GM10847 (cell line): ENCODE results near the gene PDS5B.

ENCODE experiments used
- POLR2A ChIP-seq: IDR thresholded peaks from 2 replicates; pipeline ENCODE4 v1.6.1; 2011; ENCODE audit not compliant: insufficient read length; ENCODE audit errors: extremely low read depth

Gene PDS5B, protein sequence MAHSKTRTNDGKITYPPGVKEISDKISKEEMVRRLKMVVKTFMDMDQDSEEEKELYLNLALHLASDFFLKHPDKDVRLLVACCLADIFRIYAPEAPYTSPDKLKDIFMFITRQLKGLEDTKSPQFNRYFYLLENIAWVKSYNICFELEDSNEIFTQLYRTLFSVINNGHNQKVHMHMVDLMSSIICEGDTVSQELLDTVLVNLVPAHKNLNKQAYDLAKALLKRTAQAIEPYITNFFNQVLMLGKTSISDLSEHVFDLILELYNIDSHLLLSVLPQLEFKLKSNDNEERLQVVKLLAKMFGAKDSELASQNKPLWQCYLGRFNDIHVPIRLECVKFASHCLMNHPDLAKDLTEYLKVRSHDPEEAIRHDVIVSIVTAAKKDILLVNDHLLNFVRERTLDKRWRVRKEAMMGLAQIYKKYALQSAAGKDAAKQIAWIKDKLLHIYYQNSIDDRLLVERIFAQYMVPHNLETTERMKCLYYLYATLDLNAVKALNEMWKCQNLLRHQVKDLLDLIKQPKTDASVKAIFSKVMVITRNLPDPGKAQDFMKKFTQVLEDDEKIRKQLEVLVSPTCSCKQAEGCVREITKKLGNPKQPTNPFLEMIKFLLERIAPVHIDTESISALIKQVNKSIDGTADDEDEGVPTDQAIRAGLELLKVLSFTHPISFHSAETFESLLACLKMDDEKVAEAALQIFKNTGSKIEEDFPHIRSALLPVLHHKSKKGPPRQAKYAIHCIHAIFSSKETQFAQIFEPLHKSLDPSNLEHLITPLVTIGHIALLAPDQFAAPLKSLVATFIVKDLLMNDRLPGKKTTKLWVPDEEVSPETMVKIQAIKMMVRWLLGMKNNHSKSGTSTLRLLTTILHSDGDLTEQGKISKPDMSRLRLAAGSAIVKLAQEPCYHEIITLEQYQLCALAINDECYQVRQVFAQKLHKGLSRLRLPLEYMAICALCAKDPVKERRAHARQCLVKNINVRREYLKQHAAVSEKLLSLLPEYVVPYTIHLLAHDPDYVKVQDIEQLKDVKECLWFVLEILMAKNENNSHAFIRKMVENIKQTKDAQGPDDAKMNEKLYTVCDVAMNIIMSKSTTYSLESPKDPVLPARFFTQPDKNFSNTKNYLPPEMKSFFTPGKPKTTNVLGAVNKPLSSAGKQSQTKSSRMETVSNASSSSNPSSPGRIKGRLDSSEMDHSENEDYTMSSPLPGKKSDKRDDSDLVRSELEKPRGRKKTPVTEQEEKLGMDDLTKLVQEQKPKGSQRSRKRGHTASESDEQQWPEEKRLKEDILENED (N-terminal part only)

GRCh38 chr13:32586080-32586900 is at the start of gene PDS5B:
Gene PDS5B, plus strand, starts transcription at chr13:32586452. Its CDS starts 62,321 bp downstream, at chr13:32648773.
- peak; percentile 71 for TF ChIP-seq POLR2A

DNA sequence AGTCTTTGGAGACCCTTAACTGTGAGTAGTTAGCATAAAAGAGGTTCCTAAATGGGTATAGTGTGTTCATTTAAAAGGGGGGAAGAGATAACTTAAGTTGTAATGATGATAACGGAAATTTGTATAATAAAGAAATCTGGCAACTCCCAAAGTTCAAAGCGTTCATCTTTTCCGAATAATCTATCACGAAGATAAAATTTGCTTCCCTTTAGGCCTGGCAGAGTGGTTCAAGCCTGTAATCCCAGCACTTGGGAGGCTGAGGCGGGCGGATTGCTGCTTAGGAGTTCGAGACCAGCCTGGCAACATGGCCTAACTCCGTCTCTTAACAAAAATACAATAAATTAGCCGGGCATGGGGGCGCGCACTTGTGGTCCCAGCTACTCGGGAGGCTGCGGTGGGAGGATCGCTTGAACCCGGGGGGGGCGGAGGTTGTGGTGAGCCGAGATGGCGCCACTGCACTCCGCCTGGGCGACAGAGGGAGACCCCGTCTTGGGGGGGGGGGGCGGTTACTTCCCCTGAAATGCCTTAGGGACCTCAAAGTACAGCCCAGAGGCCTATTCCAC is 48.6 kb upstream of the PDS5B start:
- no peak for TF ChIP-seq POLR2A

DNA sequence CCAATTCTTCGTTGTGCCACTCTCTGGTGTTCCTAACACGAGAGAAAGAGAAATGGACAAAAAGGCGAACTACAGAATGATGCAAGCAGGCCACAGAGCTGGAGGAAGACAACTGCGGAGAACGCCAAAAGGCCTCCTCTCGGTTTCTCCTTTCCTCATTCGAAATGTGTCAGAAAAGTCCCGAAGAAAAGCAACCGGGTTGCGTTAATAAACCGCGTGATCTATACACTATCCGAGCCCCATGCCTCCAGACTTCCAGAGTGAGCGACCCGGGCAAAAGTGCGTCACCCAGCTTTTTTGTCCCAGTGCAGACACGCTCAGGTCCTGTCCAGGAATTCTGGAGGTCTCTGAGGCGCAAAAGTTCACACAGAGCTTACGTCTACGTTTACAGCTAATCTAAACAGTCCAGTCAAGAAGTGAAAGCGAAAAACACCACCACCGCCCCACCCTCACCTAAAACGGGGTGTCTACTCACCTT is 48.1 kb upstream of the PDS5B start:
- TF ChIP-seq POLR2A: no peak

- peak; percentile 33 for TF ChIP-seq POLR2A
Observed at GRCh38 chr13:32538621-32539246, 47.5 kb upstream of the PDS5B start, which contains the start of gene N4BP2L2. Gene N4BP2L2, minus strand, starts transcription at chr13:32538795. Its CDS starts 1,768 bp downstream, at chr13:32537027.

GRCh38 chr13:32542221-32542620 is 44.0 kb upstream of the PDS5B start:
- TF ChIP-seq POLR2A: no peak

DNA sequence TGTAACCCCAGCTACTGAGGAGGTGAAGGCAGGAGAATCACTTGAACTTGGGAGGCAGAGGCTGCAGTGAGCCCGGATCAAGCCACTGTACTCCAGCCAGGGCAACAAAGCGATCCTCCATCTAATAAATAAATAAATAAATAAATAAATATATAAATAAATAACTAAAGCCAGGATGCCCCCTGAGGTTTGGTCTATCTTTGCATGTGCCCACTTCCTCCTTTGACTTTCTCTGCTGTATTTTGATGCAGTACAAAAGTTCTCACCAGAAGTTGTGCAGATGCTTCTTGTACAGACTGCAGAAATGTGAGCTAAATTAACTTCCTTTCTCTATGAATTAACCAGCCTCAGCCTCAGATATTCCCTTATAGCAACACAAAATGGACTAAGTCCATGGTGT is 41.2 kb upstream of the PDS5B start:
- no peak for TF ChIP-seq POLR2A

DNA sequence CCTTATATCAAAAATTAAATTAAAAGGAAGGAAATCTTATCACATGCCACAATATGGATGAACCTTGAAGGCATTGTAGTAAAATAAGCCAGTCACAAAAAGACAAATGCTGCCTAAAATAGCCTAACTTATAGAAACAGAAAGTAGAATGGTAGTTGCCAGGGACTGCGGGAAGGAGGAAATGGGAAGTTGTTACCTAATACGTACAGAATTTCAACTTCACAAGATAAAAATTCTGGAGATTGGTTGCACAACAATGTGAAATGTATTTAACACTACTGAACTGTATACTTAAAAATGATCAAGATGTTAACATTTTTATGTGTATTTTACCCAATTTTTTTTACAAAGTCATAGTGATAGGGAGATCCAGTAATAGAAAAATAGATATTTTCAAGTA is 37.4 kb upstream of the PDS5B start:
- TF ChIP-seq POLR2A: no peak

GRCh38 chr13:32549788-32550187 is 36.5 kb upstream of the PDS5B start:
- no peak for TF ChIP-seq POLR2A

DNA sequence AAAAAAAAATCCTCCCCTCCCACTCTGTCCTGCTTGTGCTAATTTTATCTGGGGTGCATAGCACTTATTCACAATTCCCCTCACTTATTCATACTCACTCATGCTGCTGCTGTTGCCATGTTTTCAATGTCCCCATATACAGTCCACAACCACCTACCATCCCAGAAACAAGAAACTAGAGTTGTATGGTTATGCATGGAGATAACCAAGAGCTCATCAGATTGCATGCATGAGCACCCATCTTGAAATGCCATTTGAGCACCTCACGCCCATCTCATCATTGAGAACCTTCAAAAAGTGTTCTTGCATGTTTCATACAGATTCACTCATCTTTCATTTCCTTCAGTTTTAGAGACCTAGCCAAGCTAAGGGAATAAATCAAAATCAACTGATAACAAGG is 32.5 kb upstream of the PDS5B start:
- no peak for TF ChIP-seq POLR2A

GRCh38 chr13:32555613-32556012 is 30.6 kb upstream of the PDS5B start:
- no peak for TF ChIP-seq POLR2A

- TF ChIP-seq POLR2A: no peak
Observed at GRCh38 chr13:32577032-32577431, 9.2 kb upstream of the PDS5B start.

GRCh38 chr13:32581177-32581786 is 5.0 kb upstream of the PDS5B start:
- no peak for TF ChIP-seq POLR2A

- TF ChIP-seq POLR2A: no peak
Observed at GRCh38 chr13:32582281-32582680, 4.0 kb upstream of the PDS5B start.
